Measurements from ENCODE around the gene CSF3R.

CSF3R gene

DNA sequence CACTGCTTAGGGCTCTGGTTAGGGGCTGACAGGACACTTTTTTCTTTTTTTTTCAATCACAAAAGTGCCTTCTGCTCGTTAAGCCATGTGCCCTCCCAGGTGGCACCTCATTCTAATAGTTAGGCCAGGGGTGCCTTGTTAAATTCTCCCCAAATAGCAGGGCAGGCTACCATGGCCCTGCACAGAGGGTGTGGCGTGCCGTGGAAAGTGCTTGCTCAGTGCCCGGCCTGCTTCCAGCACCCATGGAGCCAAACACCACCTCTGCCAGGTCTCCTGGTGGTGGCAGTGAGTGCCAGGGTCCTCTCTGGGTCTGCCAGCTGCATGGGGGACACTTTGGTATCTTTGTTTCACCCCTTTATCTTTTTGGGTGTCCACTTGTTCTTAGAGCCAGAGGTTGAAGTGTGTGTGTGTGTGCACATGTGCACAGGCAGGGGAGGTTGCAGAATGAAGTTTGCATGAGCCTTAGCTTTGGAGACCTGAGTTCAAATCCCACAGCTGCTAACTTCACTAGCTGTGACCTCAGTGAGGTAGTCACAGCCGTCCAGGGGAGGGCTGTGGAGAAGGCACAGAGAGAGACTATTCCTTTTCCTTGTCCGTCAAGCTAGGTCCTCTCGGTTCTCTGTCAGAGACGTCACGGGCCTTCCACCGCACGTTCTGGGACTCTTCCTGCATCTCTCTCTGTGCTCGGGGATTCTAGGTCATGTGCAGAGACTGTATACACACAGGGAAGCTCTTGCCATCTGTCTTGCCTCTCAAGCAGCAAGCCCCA, 39.9 kb upstream of the CSF3R start:
- no peaks in the 10 kb centered on the region for H3K27me3 ChIP-seq (replicated peaks)
- H3K36me3 ChIP-seq (replicated peaks): no peaks in the 10 kb centered on the region
- no peak overlapping the region for H3K27ac ChIP-seq
- no peak overlapping the region for H3K4me3 ChIP-seq (ENCODE audit: low read depth, low read length)
- TF ChIP-seq, protein P1, sequence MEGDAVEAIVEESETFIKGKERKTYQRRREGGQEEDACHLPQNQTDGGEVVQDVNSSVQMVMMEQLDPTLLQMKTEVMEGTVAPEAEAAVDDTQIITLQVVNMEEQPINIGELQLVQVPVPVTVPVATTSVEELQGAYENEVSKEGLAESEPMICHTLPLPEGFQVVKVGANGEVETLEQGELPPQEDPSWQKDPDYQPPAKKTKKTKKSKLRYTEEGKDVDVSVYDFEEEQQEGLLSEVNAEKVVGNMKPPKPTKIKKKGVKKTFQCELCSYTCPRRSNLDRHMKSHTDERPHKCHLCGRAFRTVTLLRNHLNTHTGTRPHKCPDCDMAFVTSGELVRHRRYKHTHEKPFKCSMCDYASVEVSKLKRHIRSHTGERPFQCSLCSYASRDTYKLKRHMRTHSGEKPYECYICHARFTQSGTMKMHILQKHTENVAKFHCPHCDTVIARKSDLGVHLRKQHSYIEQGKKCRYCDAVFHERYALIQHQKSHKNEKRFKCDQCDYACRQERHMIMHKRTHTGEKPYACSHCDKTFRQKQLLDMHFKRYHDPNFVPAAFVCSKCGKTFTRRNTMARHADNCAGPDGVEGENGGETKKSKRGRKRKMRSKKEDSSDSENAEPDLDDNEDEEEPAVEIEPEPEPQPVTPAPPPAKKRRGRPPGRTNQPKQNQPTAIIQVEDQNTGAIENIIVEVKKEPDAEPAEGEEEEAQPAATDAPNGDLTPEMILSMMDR (IDR thresholded peaks at IDR 0.05; ENCODE audit: low read depth, low read length, missing control alignments): no peak
- in situ Hi-C loops (cut with HindIII; ENCODE audit: low pct_ligation_motif_present, low sequenced_read_pairs): no loop called here
- DNase-seq: no peak

DNA sequence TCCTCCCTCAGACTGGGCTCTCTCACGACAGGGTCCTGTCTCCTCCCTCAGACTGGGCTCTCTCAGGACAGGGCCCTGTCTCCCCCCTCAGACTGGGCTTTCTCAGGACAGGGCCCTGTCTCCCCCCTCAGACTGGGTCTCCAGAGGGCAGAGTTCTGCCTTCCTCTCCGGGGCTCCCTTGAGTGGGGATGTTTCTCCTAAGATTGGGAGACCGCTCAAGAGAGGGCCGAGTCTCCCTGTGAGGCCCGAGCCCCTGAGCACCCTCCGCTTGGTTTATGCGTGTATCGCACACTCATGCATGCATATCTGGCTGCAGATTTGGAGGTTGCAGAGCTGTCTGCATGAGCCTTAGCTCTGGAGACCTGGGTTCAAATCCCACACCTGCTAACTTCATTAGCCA, 39.3 kb upstream of the CSF3R start:
- TF ChIP-seq, protein P1 (IDR thresholded peaks at IDR 0.05; ENCODE audit: low read depth, low read length, missing control alignments): no peak
- no peak overlapping the region for H3K27ac ChIP-seq
- in situ Hi-C loops (cut with HindIII; ENCODE audit: low pct_ligation_motif_present, low sequenced_read_pairs): no loop called here
- no peak overlapping the region for H3K4me3 ChIP-seq (ENCODE audit: low read depth, low read length)
- no peaks in the 10 kb centered on the region for H3K36me3 ChIP-seq (replicated peaks)
- no peaks in the 10 kb centered on the region for H3K27me3 ChIP-seq (replicated peaks)
- DNase-seq: no peak

DNA sequence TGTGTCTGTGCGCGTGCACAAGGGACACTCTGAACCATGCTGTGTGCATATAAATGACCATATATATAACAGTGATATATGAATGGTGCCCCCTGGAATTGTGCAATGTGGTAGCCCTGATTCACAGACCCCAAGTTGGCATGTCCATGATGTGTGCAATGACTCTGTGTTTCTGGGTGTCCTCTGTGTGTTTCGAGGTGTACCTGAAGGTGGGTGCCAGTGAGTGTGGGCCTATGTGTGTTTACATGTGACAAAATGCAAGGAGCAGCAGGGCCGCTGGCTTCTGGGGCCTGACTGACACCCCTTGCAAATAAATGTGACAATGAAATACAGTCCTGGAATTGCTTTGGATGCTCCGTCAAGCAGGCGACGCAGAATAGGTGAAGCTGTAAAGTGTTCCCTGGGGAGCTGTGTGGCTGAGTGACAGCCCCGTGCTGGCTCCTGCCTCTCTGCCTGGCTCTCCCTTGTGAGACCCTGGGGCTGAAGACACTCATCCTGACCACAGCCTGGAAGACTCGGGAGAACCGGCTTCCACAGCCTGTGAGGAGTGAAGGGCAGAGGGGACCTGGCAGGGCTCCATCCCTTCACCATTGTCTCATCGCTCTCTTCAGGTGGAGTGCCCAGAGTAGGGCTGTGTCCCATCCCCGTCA, 38.2 kb upstream of the CSF3R start:
- no peaks in the 10 kb centered on the region for H3K27me3 ChIP-seq (replicated peaks)
- no peak for DNase-seq
- H3K27ac ChIP-seq: no peak overlapping the region
- TF ChIP-seq, protein P1 (IDR thresholded peaks at IDR 0.05; ENCODE audit: low read depth, low read length, missing control alignments): no peak
- in situ Hi-C loops (cut with HindIII; ENCODE audit: low pct_ligation_motif_present, low sequenced_read_pairs): no loop called here
- H3K36me3 ChIP-seq (replicated peaks): no peaks in the 10 kb centered on the region
- H3K4me3 ChIP-seq (ENCODE audit: low read depth, low read length): no peak overlapping the region

DNA sequence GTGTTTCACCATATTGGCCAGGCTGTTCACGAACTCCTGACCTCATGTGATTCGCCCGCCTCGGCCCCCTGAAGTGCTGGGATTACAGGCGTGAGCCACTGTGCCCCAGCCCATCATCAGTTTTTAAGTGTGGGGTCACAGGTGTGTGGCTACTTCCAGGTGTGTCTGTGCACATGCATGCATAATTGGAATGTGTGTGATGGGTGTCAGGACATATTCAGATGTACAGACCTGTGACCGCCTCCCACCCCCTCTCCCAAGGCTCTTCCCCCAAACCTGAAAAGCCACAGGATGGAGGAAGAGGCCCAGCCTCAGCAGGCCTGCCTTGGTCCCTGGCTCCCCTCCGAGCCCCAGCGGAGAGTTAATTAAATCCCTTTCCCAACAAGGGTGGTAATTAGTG, 37.3 kb upstream of the CSF3R start:
- TF ChIP-seq, protein P1 (IDR thresholded peaks at IDR 0.05; ENCODE audit: low read depth, low read length, missing control alignments): no peak
- H3K36me3 ChIP-seq (replicated peaks): no peaks in the 10 kb centered on the region
- H3K27me3 ChIP-seq (replicated peaks): no peaks in the 10 kb centered on the region
- in situ Hi-C loops (cut with HindIII; ENCODE audit: low pct_ligation_motif_present, low sequenced_read_pairs): no loop called here
- H3K4me3 ChIP-seq (ENCODE audit: low read depth, low read length): no peak overlapping the region
- H3K27ac ChIP-seq: no peak overlapping the region
- DNase-seq: no peak

DNA sequence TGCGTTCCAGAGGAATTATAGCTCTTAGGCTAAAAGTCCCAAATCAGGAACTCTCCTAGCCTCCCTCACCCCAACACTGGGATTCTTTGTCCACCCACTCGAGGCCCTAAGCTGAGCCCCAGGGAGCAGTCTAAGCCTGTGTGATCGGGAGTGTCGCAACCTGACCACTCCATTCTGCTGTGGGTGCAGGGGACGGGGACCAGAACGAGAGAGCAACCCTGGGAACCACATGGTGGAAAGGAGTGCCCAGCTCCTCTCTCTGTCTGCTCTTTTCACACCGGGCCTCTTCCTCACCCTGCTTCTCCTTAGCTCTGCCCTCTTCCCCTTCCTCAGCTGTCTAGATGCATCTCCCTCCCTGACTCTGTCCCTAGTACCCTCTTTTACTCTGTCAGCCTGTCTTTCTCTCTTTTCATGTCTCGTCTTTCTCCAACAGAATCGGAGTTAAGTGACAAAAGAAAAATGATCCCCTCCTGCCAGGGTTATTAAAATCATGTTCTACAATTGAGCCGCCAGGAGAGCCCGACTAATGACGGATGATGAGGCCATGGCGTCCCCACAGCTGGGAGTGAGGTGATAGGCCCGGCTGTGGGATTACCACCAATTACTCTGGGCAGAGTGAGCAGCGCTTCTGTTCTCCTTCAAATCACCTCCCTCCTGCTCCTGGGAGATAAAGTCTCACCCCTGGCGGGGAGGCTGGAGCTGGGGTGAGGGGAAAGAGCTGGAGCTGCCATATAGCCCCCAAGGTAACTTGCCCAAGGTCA, 34.5 kb upstream of the CSF3R start:
- no peak overlapping the region for H3K27ac ChIP-seq
- no peak overlapping the region for H3K4me3 ChIP-seq (ENCODE audit: low read depth, low read length)
- in situ Hi-C loops (cut with HindIII; ENCODE audit: low pct_ligation_motif_present, low sequenced_read_pairs): no loop called here
- no peaks in the 10 kb centered on the region for H3K36me3 ChIP-seq (replicated peaks)
- TF ChIP-seq, protein P1 (IDR thresholded peaks at IDR 0.05; ENCODE audit: low read depth, low read length, missing control alignments): no peak
- no peaks in the 10 kb centered on the region for H3K27me3 ChIP-seq (replicated peaks)
- no peak for DNase-seq
